ENCODE data around the gene MYO1D.

The MYO1D gene

GRCh38 chr17:32488177-32488542 is 388.8 kb downstream of the MYO1D start:
- no peak for DNase-seq (ENCODE audit: low read depth)

- DNase-seq (ENCODE audit: low read depth) = no peak
Observed at GRCh38 chr17:32487473-32488176, 389.3 kb downstream of the MYO1D start.

DNA sequence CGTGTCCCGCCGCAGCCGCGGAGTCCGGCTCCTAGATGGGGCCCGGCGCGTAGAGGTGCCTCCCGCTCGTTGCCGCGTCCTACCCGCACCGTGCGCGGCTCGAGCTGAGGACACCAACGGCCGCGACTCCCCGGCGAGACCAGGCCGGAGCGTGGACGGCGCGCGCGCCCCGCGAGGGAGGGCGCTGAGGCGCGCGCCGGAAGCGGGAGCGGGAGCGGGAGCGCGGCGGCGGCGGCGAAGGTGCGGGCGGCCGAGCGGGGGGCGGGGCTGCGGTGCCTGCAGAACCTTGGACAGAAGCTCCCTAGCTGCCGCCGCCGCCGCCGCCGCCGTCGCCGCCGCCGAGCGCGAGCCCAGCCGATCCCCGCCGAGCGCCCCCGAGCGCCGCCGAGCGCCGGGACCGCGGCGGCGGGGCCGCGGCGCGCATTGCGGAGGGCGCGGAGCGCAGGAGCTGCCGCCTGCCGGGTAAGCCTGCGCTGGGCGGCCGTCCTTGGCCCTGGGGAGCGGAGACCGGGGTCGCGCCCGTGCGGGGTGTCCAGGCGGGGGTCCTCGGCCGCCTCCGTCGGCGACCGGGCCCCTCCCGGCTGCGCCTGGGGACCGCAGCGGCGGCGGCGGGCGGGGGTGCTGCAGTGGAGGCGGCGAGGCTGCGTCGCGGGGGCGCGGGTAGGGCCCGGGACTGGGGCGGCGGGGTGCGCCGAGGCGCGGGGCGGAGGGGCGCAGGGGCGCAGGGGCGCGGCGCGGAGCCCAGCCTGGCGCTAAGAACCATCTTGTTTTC is 390.0 kb downstream of the MYO1D start, which contains the start of gene CDK5R1:
Gene CDK5R1 (plus strand): TSS at position 293 of the 772 bp plus-strand sequence. CDS start 628 bp downstream, outside the sequence.
- peak; percentile 63 for DNase-seq (ENCODE audit: low read depth)

DNA sequence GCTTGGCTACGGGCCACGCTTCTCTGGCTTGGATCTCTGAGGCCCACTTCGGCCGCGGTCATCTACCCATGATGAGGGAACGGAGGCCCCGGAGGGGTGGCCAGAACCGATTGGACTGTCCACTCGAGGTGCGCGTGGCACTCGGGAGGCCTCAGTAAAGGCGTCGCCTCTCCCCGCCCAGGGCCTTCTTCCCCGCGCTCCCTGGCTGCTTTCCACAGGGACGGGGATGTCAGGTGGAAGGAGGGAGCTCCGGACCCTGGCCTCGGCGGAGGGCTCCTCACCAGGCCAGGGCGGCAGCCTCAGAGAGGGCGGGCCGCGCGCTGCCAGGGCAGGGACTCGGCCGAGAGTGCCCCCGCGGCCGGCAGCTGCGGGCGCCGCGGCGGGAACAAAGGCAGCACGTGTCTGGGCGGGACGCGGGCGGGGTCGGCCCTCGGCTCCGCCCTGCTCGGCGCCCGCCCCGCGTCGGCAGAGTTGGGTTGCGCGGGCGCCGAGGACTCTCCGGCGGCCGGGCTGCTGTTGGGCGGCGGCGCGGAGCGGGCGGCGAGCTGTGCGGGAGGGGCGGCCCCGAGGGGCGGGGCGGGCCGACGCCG is 390.7 kb downstream of the MYO1D start:
- DNase-seq (ENCODE audit: low read depth) = peak; percentile 59

DNA sequence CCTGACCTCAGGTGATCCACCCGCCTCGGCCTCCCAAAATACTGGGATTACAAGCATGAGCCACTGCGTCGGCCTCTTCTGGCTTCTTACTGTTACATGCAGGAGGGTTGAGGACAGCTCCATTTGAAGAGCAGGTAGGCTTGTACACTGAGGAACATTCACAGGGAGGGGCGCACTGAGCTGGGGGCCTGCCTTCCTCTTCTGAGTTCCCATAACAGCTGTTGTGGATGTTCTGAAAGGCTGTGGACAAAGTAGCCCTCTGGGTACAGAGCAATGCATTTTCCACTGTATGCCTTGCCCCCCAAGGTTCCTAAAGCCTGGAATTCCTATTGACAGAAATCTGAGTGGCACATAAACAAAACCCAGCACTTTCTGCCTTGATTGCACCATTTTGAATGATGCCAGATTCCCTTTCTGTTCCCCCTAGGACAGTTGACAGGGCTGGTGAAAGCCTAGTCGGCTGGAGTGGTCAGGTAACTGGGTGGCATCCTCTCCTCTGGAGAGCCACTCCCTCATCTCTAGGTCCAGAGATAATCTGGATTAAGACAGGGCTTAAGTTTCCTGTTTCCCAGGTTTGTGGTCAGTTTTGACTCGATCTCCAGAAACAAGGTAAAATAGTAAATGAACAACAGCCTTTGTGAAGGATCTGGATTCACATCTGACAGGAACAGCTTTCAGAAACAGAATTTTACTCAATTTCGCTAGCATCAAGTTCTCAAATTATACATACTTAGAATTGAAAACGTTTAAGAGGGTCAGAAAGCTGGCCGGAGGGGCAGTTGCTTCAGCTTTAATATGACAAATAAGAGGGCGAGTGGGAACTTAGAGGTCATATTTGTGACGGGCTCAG is 391.4 kb downstream of the MYO1D start:
- no peak for DNase-seq (ENCODE audit: low read depth)

- DNase-seq (ENCODE audit: low read depth) = no peak
Observed at GRCh38 chr17:32484628-32485027, 392.3 kb downstream of the MYO1D start.

GRCh38 chr17:32484041-32484461 is 392.9 kb downstream of the MYO1D start:
- DNase-seq (ENCODE audit: low read depth) = no peak

DNA sequence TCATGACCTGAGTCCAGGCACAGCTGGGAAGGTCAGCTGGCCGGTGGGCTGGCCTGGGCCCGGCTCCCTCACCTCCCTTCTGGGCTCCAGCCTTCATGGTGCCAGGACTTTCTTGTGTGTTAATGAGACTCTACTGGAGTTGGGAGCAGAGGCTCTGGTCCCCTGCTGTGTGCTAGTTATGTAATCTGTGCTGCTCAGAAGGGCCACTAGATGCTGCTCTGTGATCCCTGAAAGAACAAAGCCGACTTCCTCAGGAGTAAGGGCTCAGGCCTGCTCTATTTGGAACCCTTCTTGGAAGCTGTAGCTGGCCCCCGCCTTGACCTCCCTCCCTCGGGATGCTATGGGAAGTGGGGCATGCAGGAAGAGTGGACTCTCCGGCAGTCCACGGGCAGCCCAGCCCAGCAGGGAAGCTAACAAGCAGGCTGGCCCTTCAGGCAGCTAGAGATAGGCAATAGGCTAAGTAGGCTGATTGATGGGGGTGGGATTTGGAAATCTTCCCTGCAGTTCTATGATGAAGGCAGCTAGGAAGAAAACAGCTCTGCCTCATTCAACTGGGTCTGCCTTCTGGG is 393.4 kb downstream of the MYO1D start:
- no peak for DNase-seq (ENCODE audit: low read depth)

- no peak for DNase-seq (ENCODE audit: low read depth)
Observed at GRCh38 chr17:32482568-32483320, 394.2 kb downstream of the MYO1D start.

DNA sequence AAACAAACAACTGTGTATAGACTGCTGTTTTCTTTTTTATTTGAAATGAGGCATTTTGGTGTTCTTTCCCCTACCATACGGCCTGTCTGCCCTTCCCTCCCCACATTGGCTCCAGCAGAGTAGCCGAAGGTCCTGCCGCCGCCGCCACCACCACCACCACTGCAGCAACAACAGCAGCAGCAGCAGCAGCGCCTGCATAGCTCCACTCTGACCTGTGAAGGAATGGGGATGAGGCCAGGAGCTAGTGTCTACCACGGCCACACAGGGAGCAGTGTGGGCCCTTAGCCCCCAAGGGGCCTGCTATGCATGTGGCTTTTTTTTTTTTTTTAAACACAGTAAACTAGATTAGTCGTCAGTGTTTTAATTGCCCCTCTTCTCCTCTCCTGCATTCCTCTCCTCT is 395.7 kb downstream of the MYO1D start:
- no peak for DNase-seq (ENCODE audit: low read depth)

- no peak for DNase-seq (ENCODE audit: low read depth)
Observed at GRCh38 chr17:32479074-32479617, 397.8 kb downstream of the MYO1D start.

GRCh38 chr17:32477220-32477619 is 399.7 kb downstream of the MYO1D start:
- DNase-seq (ENCODE audit: low read depth) = no peak

DNA sequence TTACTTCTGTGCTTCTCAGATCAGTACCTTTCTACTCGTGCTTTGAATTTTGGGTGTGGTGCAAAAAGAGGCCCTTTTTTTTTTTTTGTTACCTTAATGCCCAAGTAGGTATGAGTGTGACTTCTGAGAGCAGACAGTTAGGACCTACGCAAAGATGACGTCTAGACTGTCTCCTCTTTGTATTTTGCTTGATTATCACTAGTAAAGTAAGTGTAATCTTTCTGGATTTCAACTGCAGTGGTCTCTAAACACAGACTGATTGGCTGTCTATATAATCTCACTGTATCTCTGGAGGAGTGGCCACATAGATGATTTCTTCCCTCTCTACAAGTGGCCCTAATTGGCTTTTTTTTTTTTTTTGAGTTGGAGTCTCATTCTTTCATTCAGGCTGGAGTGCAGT is 401.7 kb downstream of the MYO1D start:
- DNase-seq (ENCODE audit: low read depth) = no peak

DNA sequence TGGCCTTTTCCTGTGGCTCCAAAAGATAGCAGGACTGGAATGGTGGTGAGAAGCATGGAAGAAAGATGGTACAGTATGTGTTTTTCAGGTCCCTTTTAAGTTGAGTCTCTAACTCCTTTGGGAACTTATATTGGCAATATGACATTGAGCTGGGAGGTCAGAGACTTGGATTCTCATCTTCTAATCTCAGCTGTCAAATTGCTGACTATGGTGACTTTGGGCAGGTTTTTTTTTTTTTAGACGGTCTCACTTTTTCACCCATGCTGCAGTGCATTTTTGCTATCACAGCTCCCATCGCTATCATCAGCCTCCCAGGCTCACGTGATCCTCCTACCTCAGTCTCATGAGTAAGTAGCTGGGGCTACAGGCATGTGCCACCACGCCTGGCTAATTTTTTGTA is 405.3 kb downstream of the MYO1D start:
- no peak for DNase-seq (ENCODE audit: low read depth)

- no peak for DNase-seq (ENCODE audit: low read depth)
Observed at GRCh38 chr17:32470405-32471167, 406.3 kb downstream of the MYO1D start.

DNA sequence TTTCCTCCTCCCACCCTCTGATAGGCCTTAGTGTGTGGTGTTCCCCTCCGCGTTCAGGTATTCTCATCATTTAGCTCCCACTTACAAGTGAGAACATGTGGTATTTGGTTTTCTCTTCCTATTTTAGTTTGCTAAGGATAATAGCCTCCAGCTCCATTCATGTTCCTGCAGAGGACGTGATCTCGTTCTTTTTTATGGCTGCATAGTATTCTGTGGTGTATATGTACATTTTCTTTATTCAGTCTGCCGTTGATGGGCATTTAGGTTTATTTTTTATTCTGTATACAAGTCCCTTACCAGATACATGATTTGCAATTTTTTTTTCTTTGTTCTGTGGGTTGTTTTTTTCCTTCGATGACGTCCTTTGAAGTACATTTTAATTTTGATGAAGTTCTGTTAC is 409.0 kb downstream of the MYO1D start:
- DNase-seq (ENCODE audit: low read depth) = no peak

DNA sequence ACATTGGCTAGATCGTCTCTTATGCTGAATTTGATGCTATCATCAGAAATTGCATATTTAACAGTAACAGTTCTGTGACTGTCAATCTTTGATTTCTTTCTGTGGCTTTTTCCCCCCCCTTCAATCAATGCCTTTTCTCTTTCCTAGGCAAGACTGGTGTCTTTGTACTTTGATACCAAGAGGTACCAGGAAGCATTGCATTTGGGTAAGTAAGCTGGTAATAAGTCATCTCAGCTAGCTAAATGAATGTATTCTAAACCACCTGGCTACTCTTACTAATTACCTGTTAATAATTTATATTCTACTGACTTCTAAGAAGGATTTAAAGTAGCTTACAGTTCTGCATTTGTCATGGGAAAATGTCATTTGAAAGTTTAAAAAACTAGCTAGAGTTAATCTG is 412.6 kb downstream of the MYO1D start:
- no peak for DNase-seq (ENCODE audit: low read depth)

- DNase-seq (ENCODE audit: low read depth) = no peak
Observed at GRCh38 chr17:32463304-32463703, 413.6 kb downstream of the MYO1D start.

DNA sequence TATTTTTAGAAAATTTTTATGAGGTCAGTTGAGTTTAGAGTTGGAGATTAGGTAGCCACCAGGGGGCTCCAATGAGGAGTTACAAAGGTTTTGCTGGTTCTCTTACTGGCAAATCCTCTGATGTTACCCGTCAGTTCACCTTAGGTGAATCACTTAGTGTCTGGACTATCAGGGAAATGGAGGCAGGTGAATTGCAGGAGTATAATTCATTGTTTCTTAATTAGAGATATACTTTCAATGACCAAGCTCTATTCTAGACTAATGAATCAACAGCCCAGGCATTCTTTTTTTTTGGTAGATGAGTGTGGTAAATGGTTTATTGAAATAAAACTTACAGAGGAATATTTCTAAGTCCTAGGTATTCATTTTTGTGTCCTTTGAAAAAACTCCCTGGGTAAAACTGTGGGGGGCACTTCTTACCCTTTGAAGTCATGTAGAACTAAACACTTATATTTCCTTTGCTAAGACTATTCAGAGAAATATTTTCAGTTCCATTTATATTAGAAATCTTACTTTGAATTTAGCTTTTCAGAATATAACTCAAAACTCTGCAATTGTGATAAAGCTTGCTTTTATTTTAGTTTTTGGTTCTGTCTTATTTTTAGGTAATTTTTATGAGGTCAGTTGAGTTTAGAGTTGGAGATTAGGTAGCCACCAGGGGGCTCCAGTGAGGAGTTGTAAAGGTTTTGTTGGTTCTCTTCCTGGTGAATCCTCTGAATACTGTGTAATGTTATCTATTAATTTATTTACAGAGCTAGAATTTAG is 414.9 kb downstream of the MYO1D start:
- peak; percentile 30 for DNase-seq (ENCODE audit: low read depth)
